Left ventricle myocardium superior (tissue), 1 donor: ENCODE data around the gene KIF13A. TPM values are rescaled to one million over a fixed set of nuclear protein-coding genes. Genes with fewer than 3 reads are reported as not detected.
"Not testable (repeated sequence)": the region's sequence is repeated elsewhere in the genome, so short reads cannot be mapped to it uniquely, and the experiment has no call there.

Experiments
- ATAC-seq: fragments of 200-7000 bp; cut with Tn5 transposase; one replicate; pipeline ENCODE4 v1.9.1; 2020; ENCODE audit warnings: mild to moderate bottlenecking, moderate library complexity
- DNase-seq: peaks from one replicate; pipeline ENCODE4 v3.0.0-alpha.2; 2020
- intact Hi-C: fragments of 100-400 bp; cut with micrococcal nuclease; formaldehyde crosslinking; loops from one replicate; pipeline ENCODE4 v1.11.0; 2022
- total RNA-seq: library from RNA; stranded (reverse); fragmentation: NEBNext Ultra II Directional; extraction: Animal tissue kit (Norgen Biotek cat#: 25700); gene quantifications from one replicate; pipeline ENCODE4 v1.2.1, GENCODE V29; 2021
- donor health status: DM: no; HTN: yes; CAD: no; lungs with severe emphysema.

The KIF13A gene
- total RNA-seq, 1 donor from 2014 or later: 59.5 TPM

GRCh38 chr6:17866876-17867444 lies 120.5 kb downstream of the KIF13A start:
- ATAC-seq: no peak
- no peak for DNase-seq
- intact Hi-C loops: loop anchor here (10.0 kb wide), 1 partner anchor 48 kb away; no protein-coding TSS in a partner anchor

- ATAC-seq: peak; percentile 89
- peak; percentile 67 for DNase-seq
- intact Hi-C loops: loop anchor here (10.0 kb wide), 1 partner anchor 49 kb away; no protein-coding TSS in a partner anchor
These were observed 121.4 kb downstream of the KIF13A start for GRCh38 chr6:17865798-17866725.

DNA sequence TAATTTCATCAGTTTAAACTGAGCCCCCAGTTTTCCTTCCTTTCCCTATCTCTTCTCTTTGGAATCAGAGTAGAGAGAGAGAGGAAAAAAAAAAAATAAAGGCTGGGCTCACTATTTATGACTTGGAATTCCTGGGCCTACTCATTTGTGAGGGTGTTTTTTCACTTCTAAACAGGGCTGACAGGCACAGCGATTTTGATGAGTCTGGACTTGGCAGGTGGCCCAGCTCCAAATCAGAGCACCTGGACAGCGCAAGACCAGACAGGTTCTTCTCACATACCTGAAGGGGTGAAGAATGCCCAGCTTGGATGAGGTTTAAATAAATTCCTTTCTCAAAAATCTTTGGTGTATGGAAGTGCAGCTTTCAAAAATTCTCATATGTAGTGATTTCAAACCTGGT lies 122.2 kb downstream of the KIF13A start:
- ATAC-seq (peak; percentile 24), DNase-seq (peak; percentile 30)
- intact Hi-C loops: loop anchor here (10.0 kb wide), 1 partner anchor 50 kb away; no protein-coding TSS in a partner anchor

DNA sequence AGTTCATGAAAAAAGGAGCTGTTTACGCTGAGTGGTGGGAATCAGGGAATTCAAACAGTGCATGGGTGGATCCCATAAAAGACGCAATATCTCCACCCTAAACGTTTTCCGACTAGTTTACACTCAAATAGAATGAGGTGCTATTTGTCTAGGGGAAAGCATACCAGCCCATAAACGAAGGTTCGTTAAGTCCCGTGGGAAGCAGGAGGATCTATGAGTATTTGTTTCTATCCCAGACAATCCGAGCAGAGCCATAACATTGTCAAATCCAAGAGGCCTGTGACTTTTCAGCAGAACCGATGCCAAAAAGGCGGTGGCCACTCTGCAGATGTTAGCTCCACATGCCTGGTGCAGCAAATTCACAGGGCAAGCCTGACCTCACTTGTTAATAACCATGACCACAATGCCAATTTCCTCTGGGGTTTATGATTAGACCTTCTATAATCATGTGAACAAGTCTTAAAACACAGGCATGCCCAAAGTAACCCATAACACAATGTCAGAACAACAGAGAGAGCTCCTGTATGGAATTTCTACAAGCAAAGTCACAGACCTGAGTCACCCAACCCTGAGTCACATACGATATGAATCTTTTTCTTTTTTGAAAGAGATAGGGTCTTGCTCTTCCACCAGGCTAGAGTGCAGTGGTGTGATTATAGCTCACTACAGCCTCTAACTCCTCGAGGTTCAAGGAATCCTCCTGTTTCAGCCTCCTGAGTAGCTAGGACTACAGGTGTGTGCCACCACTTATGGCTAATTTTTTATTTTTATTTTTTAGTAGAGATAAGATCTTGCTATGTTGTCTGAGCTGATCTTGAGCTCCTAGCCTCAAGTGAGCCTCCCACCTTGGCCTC lies 123.3 kb downstream of the KIF13A start:
- peak; percentile 55 for ATAC-seq
- peak; percentile 49 for DNase-seq
- intact Hi-C loops: loop anchor here (10.0 kb wide), 1 partner anchor 51 kb away; no protein-coding TSS in a partner anchor

DNA sequence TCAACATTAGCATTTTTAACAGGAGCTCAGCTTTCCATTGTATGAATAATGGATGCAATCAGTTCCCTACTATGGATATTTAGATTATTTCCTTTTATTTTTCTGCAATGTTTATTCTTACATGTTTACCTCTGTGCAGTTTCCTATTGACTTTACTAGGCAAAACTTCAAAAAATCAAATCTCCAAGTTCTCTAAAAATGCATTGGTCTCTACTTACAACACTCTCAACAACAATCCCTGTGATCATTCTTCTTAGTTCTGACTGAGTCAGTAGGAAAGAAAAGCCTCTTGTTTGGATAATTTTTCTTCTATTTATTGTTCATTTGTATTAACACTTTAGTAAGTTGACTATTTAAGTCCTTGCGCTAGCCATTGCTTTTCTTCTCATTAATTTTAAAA lies 126.1 kb downstream of the KIF13A start:
- ATAC-seq (no peak), DNase-seq (no peak)
- intact Hi-C loops: loop anchor here (10.0 kb wide), 1 partner anchor 53 kb away; no protein-coding TSS in a partner anchor

GRCh38 chr6:17859846-17860245 lies 127.6 kb downstream of the KIF13A start:
- DNase-seq (no peak), ATAC-seq (no peak)
- intact Hi-C loops: loop anchor here (10.0 kb wide), 1 partner anchor 55 kb away; no protein-coding TSS in a partner anchor

DNA sequence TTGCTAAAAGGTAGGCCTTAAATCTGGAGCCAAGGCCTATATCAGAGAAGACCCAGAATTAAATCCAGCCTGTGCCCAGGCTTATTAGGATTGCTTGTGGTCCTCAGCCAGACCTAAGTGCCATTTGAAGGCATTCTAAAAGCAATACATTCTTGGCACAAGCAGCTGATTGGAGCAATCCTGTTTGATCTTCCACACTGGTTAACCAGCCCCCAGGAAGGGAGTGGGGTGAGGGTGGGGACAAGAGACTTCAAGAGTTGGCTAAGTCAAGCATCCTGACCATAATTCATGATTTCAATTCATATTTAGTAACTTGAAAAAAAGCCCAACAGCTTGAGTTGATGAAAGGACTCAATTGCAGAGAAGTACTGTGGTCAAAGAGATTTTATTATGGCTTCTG lies 128.9 kb downstream of the KIF13A start:
- ATAC-seq (no peak), DNase-seq (no peak)
- intact Hi-C loops: no loop called here

- intact Hi-C loops: not testable (repeated sequence)
These were observed 130.2 kb downstream of the KIF13A start for GRCh38 chr6:17857188-17857587.

DNA sequence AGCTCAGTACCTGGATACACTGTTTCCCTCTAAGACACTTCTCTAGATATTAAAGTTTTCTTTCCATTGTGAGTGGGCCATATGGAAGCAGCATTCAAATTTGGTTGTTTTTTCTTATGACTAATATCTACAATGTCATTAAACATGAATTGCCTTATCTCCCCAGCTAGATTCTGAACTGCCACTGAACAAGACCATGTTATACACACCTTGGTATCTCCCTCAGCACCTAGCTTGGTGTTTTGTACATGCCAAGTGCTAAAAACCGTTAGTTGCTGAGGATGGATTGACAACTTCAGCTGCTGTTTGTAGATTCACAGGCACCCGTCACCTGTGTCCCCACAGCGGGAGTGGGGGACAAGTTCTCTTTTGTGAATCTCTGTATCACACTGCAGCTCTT lies 131.1 kb downstream of the KIF13A start:
- no peak for DNase-seq
- intact Hi-C loops: no loop called here
- ATAC-seq: no peak

More at GRCh38 chr6:17857188-17857587, 130.2 kb downstream of the KIF13A start:
- not testable (repeated sequence) for ATAC-seq, DNase-seq

GRCh38 chr6:17855381-17855780 lies 132.1 kb downstream of the KIF13A start:
- no peak for DNase-seq
- no peak for ATAC-seq

GRCh38 chr6:17853533-17853932 lies 133.9 kb downstream of the KIF13A start:
- intact Hi-C loops: no loop called here
- ATAC-seq: no peak
- no peak for DNase-seq

More at GRCh38 chr6:17855381-17855780, 132.1 kb downstream of the KIF13A start:
- intact Hi-C loops: no loop called here

DNA sequence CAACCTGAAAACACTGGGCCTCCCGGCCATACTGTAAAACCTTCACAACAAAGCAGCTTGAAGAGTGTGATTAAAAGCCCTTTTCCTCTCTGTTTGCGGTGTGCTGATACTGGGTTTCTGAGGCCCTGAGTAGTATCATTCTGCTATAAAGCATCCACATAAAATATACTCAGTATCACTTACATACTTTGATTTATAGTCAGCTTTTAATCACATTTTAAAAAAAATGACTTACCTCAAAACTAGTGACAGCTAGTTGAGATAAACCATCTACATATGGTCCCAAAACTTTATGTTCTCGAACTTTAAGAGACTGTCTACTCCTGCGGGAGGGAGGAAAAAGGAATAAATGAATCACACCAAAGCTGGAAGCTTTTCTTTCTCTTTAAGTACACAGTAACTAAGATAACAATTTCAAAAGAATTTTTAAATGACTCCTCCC lies 135.7 kb downstream of the KIF13A start:
- intact Hi-C loops: no loop called here
- no peak for ATAC-seq
- DNase-seq: no peak

DNA sequence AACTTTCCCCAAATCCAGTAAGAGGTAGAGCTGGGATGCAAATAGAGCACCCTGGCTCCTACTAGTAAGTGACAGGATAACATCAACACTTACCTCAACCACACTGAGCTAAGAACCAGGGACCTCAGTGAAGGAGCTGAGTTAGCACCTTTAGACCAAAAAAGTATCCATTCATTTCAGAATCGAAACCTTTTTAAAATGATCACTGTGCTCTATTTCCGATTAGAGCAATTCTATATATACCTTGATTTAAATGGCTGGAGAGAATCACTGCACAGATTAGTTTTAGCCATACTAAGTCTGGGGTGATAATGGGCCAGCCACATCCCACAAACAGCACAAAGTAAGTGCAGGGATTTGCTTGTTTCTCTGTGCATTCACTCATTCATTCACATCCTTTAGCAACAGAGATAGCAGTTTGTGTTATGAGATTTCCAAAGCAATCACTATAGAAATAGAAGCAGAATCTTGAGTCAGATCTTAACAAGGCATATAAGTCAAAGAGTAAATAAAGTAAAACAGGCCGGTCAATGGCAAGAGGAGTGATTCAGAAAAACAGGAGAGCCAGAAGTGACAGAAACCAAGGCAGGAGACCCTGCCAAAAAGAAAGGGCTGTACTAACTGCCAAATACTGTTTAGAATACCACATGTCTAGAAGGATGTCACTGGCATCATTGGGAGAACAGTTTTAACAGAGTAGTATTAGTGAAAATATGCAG lies 136.3 kb downstream of the KIF13A start:
- ATAC-seq: no peak
- DNase-seq: no peak
- intact Hi-C loops: no loop called here

DNA sequence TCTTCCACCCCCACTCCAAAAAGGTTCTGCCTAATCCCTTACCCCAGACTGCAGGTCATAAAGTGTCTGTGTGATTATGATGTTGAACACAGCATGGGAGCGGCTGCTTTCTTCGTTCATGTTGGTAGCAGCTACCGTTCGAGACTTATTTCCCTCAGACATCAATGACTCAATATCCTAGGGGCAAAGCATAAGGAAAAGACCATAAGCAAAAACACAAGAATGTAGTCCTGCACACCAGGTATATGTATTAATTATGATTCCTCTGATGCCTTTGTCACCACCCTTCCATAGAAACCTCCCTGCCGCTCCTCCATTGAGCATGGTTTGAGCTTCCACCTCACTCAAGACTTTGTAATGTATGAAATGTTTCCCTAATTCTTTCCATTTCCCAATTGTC lies 137.2 kb downstream of the KIF13A start:
- intact Hi-C loops: no loop called here
- ATAC-seq: no peak
- no peak for DNase-seq

- intact Hi-C loops: no loop called here
- DNase-seq (no peak), ATAC-seq (no peak)
These were observed 140.2 kb downstream of the KIF13A start for GRCh38 chr6:17847203-17847760.

DNA sequence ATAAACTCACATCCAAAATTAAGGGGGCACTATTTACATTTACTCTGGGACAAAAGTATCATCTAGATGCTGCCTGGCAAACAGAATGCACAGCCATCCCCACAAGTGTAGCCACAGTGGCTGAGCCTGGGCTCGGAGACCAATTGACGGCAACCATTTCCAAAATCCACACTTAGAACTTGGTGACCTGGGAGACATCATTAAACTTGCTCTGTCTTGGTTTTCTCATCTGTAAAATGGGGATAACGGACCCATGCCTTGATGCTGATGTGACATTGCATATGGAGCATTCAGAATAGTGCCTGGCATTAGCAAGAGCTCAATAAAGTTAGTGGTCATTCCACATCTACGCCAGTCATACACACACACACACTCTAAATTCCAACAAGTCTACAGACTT lies 140.7 kb downstream of the KIF13A start:
- DNase-seq (no peak), ATAC-seq (no peak)
- intact Hi-C loops: no loop called here

DNA sequence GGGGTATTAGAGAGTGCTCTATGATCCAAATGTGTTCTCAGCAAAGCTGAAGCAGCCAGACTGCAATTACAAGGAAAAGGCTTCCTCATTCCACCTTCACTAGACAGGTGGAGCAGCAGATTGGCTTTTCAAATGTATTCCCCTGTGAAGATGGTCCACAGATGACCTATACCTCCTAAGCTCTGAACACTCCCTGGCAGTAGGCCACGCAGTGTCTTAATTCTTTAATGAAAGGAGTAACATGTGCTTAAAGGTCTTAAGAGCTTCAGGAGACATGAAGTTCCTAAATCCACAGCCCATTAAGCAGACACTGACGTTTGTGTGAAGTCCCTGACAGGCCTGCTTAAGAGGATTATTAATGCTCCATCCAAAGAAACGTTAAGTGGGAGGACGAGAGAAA lies 141.8 kb downstream of the KIF13A start:
- ATAC-seq (peak; percentile 28), DNase-seq (no peak)
- intact Hi-C loops: no loop called here

- intact Hi-C loops, ATAC-seq, DNase-seq: not testable (repeated sequence)
These were observed 142.5 kb downstream of the KIF13A start for GRCh38 chr6:17844967-17845366.
